NCI-H82 (cell line): ENCODE measurements around the gene CAMK2D.

Source experiments
- DNase-seq: peaks from one replicate; lab custom pipeline; 2025; lab: John Stamatoyannopoulos, UW

CAMK2D gene

GRCh38 chr4:113682730-113683537 is 78.6 kb downstream of the CAMK2D start:
- DNase-seq: no peak

GRCh38 chr4:113678641-113679040 is 82.9 kb downstream of the CAMK2D start:
- DNase-seq: no peak

GRCh38 chr4:113677325-113677724 is 84.2 kb downstream of the CAMK2D start:
- DNase-seq: no peak

GRCh38 chr4:113675731-113676697 is 85.5 kb downstream of the CAMK2D start:
- DNase-seq: no peak

- no peak for DNase-seq
Measured at GRCh38 chr4:113674733-113675132, 86.8 kb downstream of the CAMK2D start.

GRCh38 chr4:113674251-113674650 is 87.3 kb downstream of the CAMK2D start:
- no peak for DNase-seq

- DNase-seq: peak; percentile 28
Measured at GRCh38 chr4:113673450-113673849, 88.1 kb downstream of the CAMK2D start.

GRCh38 chr4:113666386-113667114 is 95.0 kb downstream of the CAMK2D start:
- DNase-seq: peak; percentile 60

- no peak for DNase-seq
Measured at GRCh38 chr4:113665036-113665435, 96.5 kb downstream of the CAMK2D start.

- DNase-seq: no peak
Measured at GRCh38 chr4:113662581-113662980, 99.0 kb downstream of the CAMK2D start.

GRCh38 chr4:113659127-113659526 is 102.4 kb downstream of the CAMK2D start:
- DNase-seq: no peak

- no peak for DNase-seq
Measured at GRCh38 chr4:113657586-113658233, 103.8 kb downstream of the CAMK2D start.

GRCh38 chr4:113653871-113654270 is 107.7 kb downstream of the CAMK2D start:
- DNase-seq: no peak

GRCh38 chr4:113646442-113646822 is 115.1 kb downstream of the CAMK2D start:
- DNase-seq: peak; percentile 82

- peak; percentile 6 for DNase-seq
Measured at GRCh38 chr4:113645771-113646441, 115.6 kb downstream of the CAMK2D start.

- DNase-seq: no peak
Measured at GRCh38 chr4:113645288-113645687, 116.2 kb downstream of the CAMK2D start.

GRCh38 chr4:113644398-113644797 is 117.1 kb downstream of the CAMK2D start:
- DNase-seq: no peak

GRCh38 chr4:113643505-113643904 is 118.0 kb downstream of the CAMK2D start:
- no peak for DNase-seq

- no peak for DNase-seq
Measured at GRCh38 chr4:113641025-113641431, 120.5 kb downstream of the CAMK2D start.

- no peak for DNase-seq
Measured at GRCh38 chr4:113639326-113639725, 122.2 kb downstream of the CAMK2D start.

- DNase-seq: no peak
Measured at GRCh38 chr4:113638562-113638832, 123.0 kb downstream of the CAMK2D start.
